Hepatocyte (in vitro differentiated cells): ENCODE measurements around the gene TANC1. TPM values are rescaled to one million over a fixed set of nuclear protein-coding genes. Genes with fewer than 3 reads are reported as not detected.

ENCODE experiments used
- DNase-seq: peaks from one replicate; pipeline ENCODE4 v3.0.0-alpha.2; 2016; ENCODE audit warnings: low spot score
- H2AFZ ChIP-seq: fragments of 200-600 bp; sonication (generic); 2 replicates; pipeline ENCODE4 v1.6.0; 2016; ENCODE audit warnings: antibody characterized with exemption, mild to moderate bottlenecking
- H3K27ac ChIP-seq: fragments of 200-600 bp; sonication (generic); 2 replicates; pipeline ENCODE4 v1.5.1; 2016; ENCODE audit warnings: mild to moderate bottlenecking
- H3K27me3 ChIP-seq: fragments of 200-600 bp; sonication (generic); 2 replicates; pipeline ENCODE4 v1.6.1; 2016
- H3K36me3 ChIP-seq: fragments of 200-600 bp; sonication (generic); replicated peaks from 2 replicates; pipeline ENCODE4 v1.5.1; 2016; ENCODE audit warnings: low read depth; ENCODE audit not compliant: insufficient read depth
- H3K4me1 ChIP-seq: fragments of 200-600 bp; sonication (generic); 2 replicates; pipeline ENCODE4 v1.5.1; 2016; ENCODE audit warnings: mild to moderate bottlenecking, moderate library complexity; ENCODE audit not compliant: insufficient read depth
- H3K4me2 ChIP-seq: fragments of 200-600 bp; sonication (generic); 2 replicates; pipeline ENCODE4 v1.6.0; 2016
- H3K4me3 ChIP-seq: fragments of 200-600 bp; sonication (generic); 2 replicates; pipeline ENCODE4 v1.5.1; 2016; ENCODE audit warnings: mild to moderate bottlenecking
- H3K79me2 ChIP-seq: fragments of 200-600 bp; sonication (generic); 2 replicates; pipeline ENCODE4 v1.6.0; 2017; ENCODE audit warnings: mild to moderate bottlenecking
- H3K9me2 ChIP-seq: fragments of 200-600 bp; sonication (generic); replicated peaks from 2 replicates; pipeline ENCODE4 v1.6.0; 2017; ENCODE audit warnings: mild to moderate bottlenecking; ENCODE audit not compliant: insufficient read depth
- H3K9me3 ChIP-seq: fragments of 200-600 bp; sonication (generic); 2 replicates; pipeline ENCODE4 v1.5.1; 2016; ENCODE audit warnings: low read depth, mild to moderate bottlenecking
- H4K20me1 ChIP-seq: fragments of 200-600 bp; sonication (generic); 2 replicates; pipeline ENCODE4 v1.6.0; 2016; ENCODE audit warnings: mild to moderate bottlenecking; ENCODE audit not compliant: insufficient read depth, poor library complexity, severe bottlenecking
- CTCF ChIP-seq: fragments of 200-600 bp; sonication (generic); IDR thresholded peaks from 2 replicates; pipeline ENCODE4 v1.5.1; 2016; ENCODE audit warnings: antibody characterized with exemption, mild to moderate bottlenecking; ENCODE audit not compliant: poor library complexity
- EZH2 ChIP-seq: fragments of 200-600 bp; sonication (generic); IDR thresholded peaks from 2 replicates; pipeline ENCODE4 v1.6.1; 2016; ENCODE audit warnings: antibody characterized with exemption, mild to moderate bottlenecking, borderline replicate concordance
- EZH2phosphoT487 ChIP-seq: fragments of 200-600 bp; sonication (generic); IDR thresholded peaks from one replicate; pipeline ENCODE4 v1.6.1; 2018; ENCODE audit warnings: antibody characterized with exemption, mild to moderate bottlenecking, low read depth, moderate library complexity; ENCODE audit not compliant: unreplicated experiment, severe bottlenecking
- WGBS: methylation state at CpG from one replicate; pipeline ENCODE4 v1.1.6; 2016; ENCODE audit warnings: low lambda C conversion rate; ENCODE audit errors: missing lambda C conversion rate; 5-methylcytosine and 5-hydroxymethylcytosine counted together
- polyA plus RNA-seq: library from polyadenylated mRNA; unstranded; fragments of >200 nt; fragmentation: Nextera tagmentation; extraction: Ambion mirVana; gene quantifications from 2 replicates; pipeline ENCODE4 v1.2.1, GENCODE V29; 2016
- total RNA-seq: library from RNA; depleted of rRNA; stranded (reverse); fragments of >200 nt; gene quantifications from 2 replicates; pipeline ENCODE4 v1.2.3, GENCODE V29; 2014

Gene TANC1
- total and polyA plus RNA-seq, 2 experiments from 2014 or later = 8.3 to 18.5 TPM

GRCh38 chr2:159187106-159187505 lies 218.7 kb downstream of the TANC1 start:
- Histone ChIP-seq H3K4me3 (no peak overlapping the region), H3K79me2 (no peaks in the 10 kb centered on the region), H3K4me1 (no peaks in the 10 kb centered on the region), H3K4me2 (no peak overlapping the region), H3K27me3 (no peaks in the 10 kb centered on the region), H4K20me1 (no peaks in the 10 kb centered on the region), H2AFZ (no peak overlapping the region), H3K36me3 (no peaks in the 10 kb centered on the region), H3K27ac (no peak overlapping the region), H3K9me3 (no peaks in the 10 kb centered on the region), H3K9me2 (no peaks in the 10 kb centered on the region)
- TF ChIP-seq EZH2phosphoT487 = no peak
- no peak for TF ChIP-seq CTCF
- no peak for TF ChIP-seq EZH2
- no peak for DNase-seq
- WGBS = 52% methylated on average over 6 of the region's 6 CpGs

GRCh38 chr2:159188449-159188848 lies 220.0 kb downstream of the TANC1 start:
- WGBS = 98% methylated on average over 4 of the region's 4 CpGs
- H2AFZ ChIP-seq = no peak overlapping the region

GRCh38 chr2:159192371-159192918 lies 224.0 kb downstream of the TANC1 start:
- no peaks in the 10 kb centered on the region for H3K79me2 ChIP-seq
- no peaks in the 10 kb centered on the region for H3K4me1 ChIP-seq
- 97% methylated on average over 12 of the region's 12 CpGs for WGBS
- no peaks in the 10 kb centered on the region for H4K20me1 ChIP-seq
- H3K9me3 ChIP-seq = no peaks in the 10 kb centered on the region
- H2AFZ ChIP-seq = no peak overlapping the region
- no peak overlapping the region for H3K27ac ChIP-seq
- H3K4me3 ChIP-seq = no peak overlapping the region
- no peak for DNase-seq
- no peak for TF ChIP-seq EZH2phosphoT487
- no peak for TF ChIP-seq CTCF
- no peak for TF ChIP-seq EZH2
- no peaks in the 10 kb centered on the region for H3K36me3 ChIP-seq
- no peaks in the 10 kb centered on the region for H3K9me2 ChIP-seq
- H3K27me3 ChIP-seq = no peaks in the 10 kb centered on the region
- no peak overlapping the region for H3K4me2 ChIP-seq

More at GRCh38 chr2:159188449-159188848, 220.0 kb downstream of the TANC1 start:
- Histone ChIP-seq H3K9me2 (no peaks in the 10 kb centered on the region), H4K20me1 (no peaks in the 10 kb centered on the region), H3K4me3 (no peak overlapping the region), H3K27me3 (no peaks in the 10 kb centered on the region), H3K9me3 (no peaks in the 10 kb centered on the region), H3K36me3 (no peaks in the 10 kb centered on the region), H3K27ac (no peak overlapping the region), H3K79me2 (no peaks in the 10 kb centered on the region), H3K4me2 (no peak overlapping the region), H3K4me1 (no peaks in the 10 kb centered on the region)
- TF ChIP-seq EZH2 = no peak
- TF ChIP-seq CTCF = no peak
- no peak for TF ChIP-seq EZH2phosphoT487
- no peak for DNase-seq

- no peak for DNase-seq
Observed at GRCh38 chr2:159193791-159194190, 225.4 kb downstream of the TANC1 start.

More at GRCh38 chr2:159193791-159194190, 225.4 kb downstream of the TANC1 start:
- Histone ChIP-seq H3K9me3 (no peaks in the 10 kb centered on the region), H3K27ac (no peak overlapping the region), H3K9me2 (no peaks in the 10 kb centered on the region), H3K4me2 (no peak overlapping the region), H3K36me3 (no peaks in the 10 kb centered on the region), H2AFZ (no peak overlapping the region), H3K27me3 (no peaks in the 10 kb centered on the region), H4K20me1 (no peaks in the 10 kb centered on the region), H3K79me2 (no peaks in the 10 kb centered on the region), H3K4me1 (no peaks in the 10 kb centered on the region), H3K4me3 (no peak overlapping the region)
- 98% methylated on average over 4 of the region's 4 CpGs for WGBS
- TF ChIP-seq EZH2 = no peak
- TF ChIP-seq CTCF = no peak
- no peak for TF ChIP-seq EZH2phosphoT487
